WTC11 (cell line): ENCODE data around the gene EYS.

Experiments
- AFF4 ChIP-seq: sonication (generic); formaldehyde crosslinking; IDR thresholded peaks from 2 replicates; pipeline ENCODE4 v1.8.1; 2023; ENCODE audit warnings: mild to moderate bottlenecking, missing genetic modification reagents, borderline replicate concordance
- CREM ChIP-seq: sonication (generic); formaldehyde crosslinking; IDR thresholded peaks from 2 replicates; pipeline ENCODE4 v1.8.1; 2022; ENCODE audit warnings: mild to moderate bottlenecking, missing genetic modification reagents, moderate library complexity
- CTCF ChIP-seq: fragments of 200-600 bp; IDR thresholded peaks from 2 replicates; pipeline ENCODE4 v1.8.0; 2022; ENCODE audit warnings: antibody characterized with exemption
- ESRRA ChIP-seq: sonication (generic); formaldehyde crosslinking; IDR thresholded peaks from 2 replicates; pipeline ENCODE4 v1.8.1; 2022; ENCODE audit warnings: mild to moderate bottlenecking, missing genetic modification reagents, borderline replicate concordance
- FOXP1 ChIP-seq: sonication (generic); formaldehyde crosslinking; IDR thresholded peaks from 2 replicates; pipeline ENCODE4 v1.8.0; 2022; ENCODE audit warnings: missing genetic modification reagents, mild to moderate bottlenecking, moderate library complexity, borderline replicate concordance
- MAX ChIP-seq: sonication (generic); formaldehyde crosslinking; IDR thresholded peaks from 2 replicates; pipeline ENCODE4 v1.8.0; 2022; ENCODE audit warnings: mild to moderate bottlenecking, missing genetic modification reagents
- NR3C1 ChIP-seq: sonication (generic); formaldehyde crosslinking; conservative IDR thresholded peaks from 2 replicates; pipeline ENCODE4 v1.8.1; 2023; ENCODE audit warnings: low read depth, mild to moderate bottlenecking, missing genetic modification reagents
- ZBTB21 ChIP-seq: sonication (generic); formaldehyde crosslinking; IDR thresholded peaks from 2 replicates; pipeline ENCODE4 v1.8.1; 2023; ENCODE audit warnings: mild to moderate bottlenecking, missing genetic modification reagents, borderline replicate concordance
- TF ChIP-seq, protein P1 (sequence below): sonication (generic); formaldehyde crosslinking; IDR thresholded peaks from 2 replicates; pipeline ENCODE4 v1.8.0; 2022; ENCODE audit warnings: mild to moderate bottlenecking, missing genetic modification reagents

GRCh38 chr6:63785006-63785405, 1922.0 kb downstream of the EYS start:
- TF ChIP-seq CTCF (no peak), AFF4 (no peak), MAX (CRISPR knock-in tag) (no peak), ESRRA (CRISPR knock-in tag) (no peak), CREM (CRISPR knock-in tag) (no peak), FOXP1 (CRISPR knock-in tag) (no peak), ZBTB21 (CRISPR knock-in tag) (no peak), NR3C1 (CRISPR knock-in tag) (no peak)
- TF ChIP-seq, protein P1, sequence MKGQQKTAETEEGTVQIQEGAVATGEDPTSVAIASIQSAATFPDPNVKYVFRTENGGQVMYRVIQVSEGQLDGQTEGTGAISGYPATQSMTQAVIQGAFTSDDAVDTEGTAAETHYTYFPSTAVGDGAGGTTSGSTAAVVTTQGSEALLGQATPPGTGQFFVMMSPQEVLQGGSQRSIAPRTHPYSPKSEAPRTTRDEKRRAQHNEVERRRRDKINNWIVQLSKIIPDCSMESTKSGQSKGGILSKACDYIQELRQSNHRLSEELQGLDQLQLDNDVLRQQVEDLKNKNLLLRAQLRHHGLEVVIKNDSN (CRISPR knock-in tag) = no peak
